IMR-90 (cell line): ENCODE data around the gene GTPBP6. TPM values are rescaled to one million over a fixed set of nuclear protein-coding genes. Genes with fewer than 3 reads are reported as not detected.

Source experiments
- ATAC-seq: fragments of 200-7000 bp; cut with Tn5 transposase; 2 replicates; pipeline ENCODE4 v1.9.1; 2020; ENCODE audit warnings: low read depth, mild to moderate bottlenecking, moderate library complexity
- BruUV-seq: library from RNA; stranded (reverse); fragments of 400-500 nt; replicated peaks from 2 replicates; lab custom pipeline; 2021; lab: Mats Ljungman, UMichigan
- CTCF ChIA-PET: fragments of 300-600 bp; formaldehyde crosslinking; extraction: SDS; loops from one replicate; lab custom pipeline; 2021; ENCODE audit warnings: antibody characterized with exemption; lab: Yijun Ruan, JAX
- POLR2A ChIA-PET: fragments of 300-600 bp; sonication (Branson Sonifier 250); formaldehyde crosslinking; loops from one replicate; lab custom pipeline; 2022; ENCODE audit warnings: antibody characterized with exemption; ENCODE audit not compliant: unreplicated experiment; lab: Charles Lee
- DNase-seq: peaks from one replicate; pipeline ENCODE4 v3.0.0; 2013
- H2AFZ ChIP-seq: replicated peaks from 2 replicates; pipeline ENCODE3; 2013; ENCODE audit warnings: low read length, mild to moderate bottlenecking; ENCODE audit not compliant: poor library complexity
- H2AK5ac ChIP-seq: 2 replicates; pipeline ENCODE4 v1.6.1; 2013; ENCODE audit warnings: low read depth, low read length, inconsistent platforms
- H2AK9ac ChIP-seq: replicated peaks from 2 replicates; pipeline ENCODE3; 2013; ENCODE audit warnings: mild to moderate bottlenecking, low read depth, low read length, moderate library complexity; ENCODE audit not compliant: poor library complexity
- H2BK120ac ChIP-seq: 2 replicates; pipeline ENCODE4 v1.6.1; 2013; ENCODE audit warnings: low read depth, low read length, inconsistent platforms
- H2BK15ac ChIP-seq: 3 replicates; pipeline ENCODE4 v1.6.1; 2013; ENCODE audit warnings: low read depth, low read length, inconsistent platforms
- H2BK20ac ChIP-seq: 2 replicates; pipeline ENCODE4 v1.6.1; 2013; ENCODE audit warnings: low read depth, mild to moderate bottlenecking, inconsistent platforms, low read length, moderate library complexity
- H2BK5ac ChIP-seq: 2 replicates; pipeline ENCODE4 v1.6.1; 2013; ENCODE audit warnings: mild to moderate bottlenecking, low read depth, low read length, inconsistent platforms; ENCODE audit not compliant: poor library complexity, severe bottlenecking
- H3K14ac ChIP-seq: replicated peaks from 2 replicates; pipeline ENCODE4 v1.6.1; 2013; ENCODE audit warnings: low read depth, low read length, inconsistent platforms
- H3K18ac ChIP-seq: 2 replicates; pipeline ENCODE4 v1.6.1; 2013; ENCODE audit warnings: low read depth, low read length, control low read depth
- H3K23ac ChIP-seq: 2 replicates; pipeline ENCODE4 v1.6.1; 2013; ENCODE audit warnings: low read depth, low read length, inconsistent platforms
- H3K27ac ChIP-seq: 2 replicates; pipeline ENCODE4 v1.5.1; 2013; ENCODE audit warnings: mild to moderate bottlenecking, control low read depth, low read length; ENCODE audit not compliant: insufficient read depth
- H3K27me3 ChIP-seq: 2 replicates; pipeline ENCODE4 v1.6.1; 2013; ENCODE audit warnings: low read length; ENCODE audit not compliant: control insufficient read depth, insufficient read depth
- H3K36me3 ChIP-seq: 2 replicates; pipeline ENCODE4 v1.6.1; 2013; ENCODE audit warnings: low read length, mixed read lengths; ENCODE audit not compliant: control insufficient read depth, insufficient read depth
- H3K4ac ChIP-seq: 2 replicates; pipeline ENCODE4 v1.6.1; 2013; ENCODE audit warnings: low read depth, low read length, inconsistent platforms
- H3K4me1 ChIP-seq: 2 replicates; pipeline ENCODE4 v1.6.1; 2013; ENCODE audit warnings: low read length, mixed read lengths; ENCODE audit not compliant: control insufficient read depth, insufficient read depth
- H3K4me2 ChIP-seq: 2 replicates; pipeline ENCODE4 v1.6.1; 2013; ENCODE audit warnings: low read depth, mild to moderate bottlenecking, control low read depth, low read length, moderate library complexity
- H3K4me3 ChIP-seq: 2 replicates; pipeline ENCODE4 v1.5.1; 2013; ENCODE audit warnings: low read depth, mild to moderate bottlenecking, control low read depth, low read length, moderate library complexity; ENCODE audit not compliant: insufficient read depth
- H3K56ac ChIP-seq: 2 replicates; pipeline ENCODE4 v1.6.1; 2013; ENCODE audit warnings: low read length, inconsistent platforms; ENCODE audit not compliant: insufficient read depth; ENCODE audit errors: extremely low read depth
- H3K79me1 ChIP-seq, 2 experiments: 2 replicates each; pipeline ENCODE4 v1.6.1; 2013; ENCODE audit warnings: low read length in 2 of 2, inconsistent platforms in 1 of 2, low read depth in 1 of 2
- H3K9ac ChIP-seq: 2 replicates; pipeline ENCODE4 v1.6.1; 2013; ENCODE audit warnings: low read depth, low read length, control low read depth
- H3K9me1 ChIP-seq: 2 replicates; pipeline ENCODE4 v1.6.1; 2013; ENCODE audit warnings: low read length, inconsistent platforms; ENCODE audit not compliant: insufficient read depth
- H3K9me3 ChIP-seq: 2 replicates; pipeline ENCODE4 v1.6.1; 2013; ENCODE audit warnings: low read length; ENCODE audit not compliant: control insufficient read depth, insufficient read depth
- H4K20me1 ChIP-seq: 2 replicates; pipeline ENCODE4 v1.6.1; 2013; ENCODE audit warnings: low read length, inconsistent platforms; ENCODE audit not compliant: insufficient read depth
- H4K5ac ChIP-seq: 2 replicates; pipeline ENCODE4 v1.6.1; 2013; ENCODE audit warnings: mild to moderate bottlenecking, low read depth, low read length, control low read depth
- H4K8ac ChIP-seq, 2 experiments: 2 replicates each; pipeline ENCODE4 v1.6.1; 2013; ENCODE audit warnings: low read depth in 2 of 2, low read length in 2 of 2, control low read depth in 1 of 2, inconsistent platforms in 1 of 2
- H4K91ac ChIP-seq: 2 replicates; pipeline ENCODE4 v1.6.1; 2013; ENCODE audit warnings: low read depth, low read length, inconsistent platforms; ENCODE audit not compliant: insufficient read depth
- CEBPB ChIP-seq: IDR thresholded peaks from 2 replicates; pipeline ENCODE4 v1.6.1; 2012; ENCODE audit warnings: low read depth, low read length, improper control_type of control experiment
- MAFK ChIP-seq: IDR thresholded peaks from 2 replicates; pipeline ENCODE4 v1.6.1; 2012; ENCODE audit warnings: low read depth, low read length, improper control_type of control experiment
- NFE2L2 ChIP-seq: fragments of 150-350 bp; IDR thresholded peaks from 2 replicates; pipeline ENCODE4 v1.6.1; 2016; ENCODE audit warnings: low read depth, mild to moderate bottlenecking, low read length
- POLR2A ChIP-seq: IDR thresholded peaks from 2 replicates; pipeline ENCODE4 v1.6.1; 2012; ENCODE audit warnings: mild to moderate bottlenecking, low read depth, low read length
- WGBS, 2 experiments: methylation state at CpG; one replicate each; pipeline versions ENCODE4 v1.1.5 to v1.1.7; 2013; ENCODE audit warnings: missing lambda C conversion rate in 2 of 2; ENCODE audit not compliant: insufficient read length in 1 of 2; ENCODE audit errors: extremely low coverage in 2 of 2; 5-methylcytosine and 5-hydroxymethylcytosine counted together
- dilution Hi-C: fragments of 300-500 bp; cut with HindIII; formaldehyde crosslinking; loops from one replicate; pipeline ENCODE4 v1.14.3; 2018; ENCODE audit warnings: low sequenced_read_pairs; ENCODE audit not compliant: unreplicated experiment
- in situ Hi-C: fragments of 300-500 bp; cut with MboI; formaldehyde crosslinking; loops from 3 replicates; pipeline ENCODE4 v1.14.3; 2019; ENCODE audit warnings: low sequenced_read_pairs, inconsistent platforms, mixed read lengths
- intact Hi-C: fragments of 100-400 bp; cut with micrococcal nuclease; formaldehyde crosslinking; loops from 2 replicates; pipeline ENCODE4 v1.10.0; 2022
- polyA plus RNA-seq, 3 experiments: library from polyadenylated mRNA; depleted of rRNA; stranded (reverse); fragments of >200 nt; gene quantifications; 2 replicates each; pipeline ENCODE4 v1.2.3, GENCODE V29; 2012; ENCODE audit warnings: low replicate concordance in 1 of 3
- total RNA-seq: library from RNA; depleted of rRNA; stranded (reverse); fragments of >200 nt; gene quantifications from 2 replicates; pipeline ENCODE4 v1.2.3, GENCODE V29; 2012
- TF ChIP-seq, protein P1 (sequence below): fragments of 150-350 bp; IDR thresholded peaks from 2 replicates; pipeline ENCODE4 v1.6.1; 2016; ENCODE audit warnings: low read depth, mild to moderate bottlenecking, low read length, moderate library complexity, borderline replicate concordance
- TF ChIP-seq, protein P2 (sequence below): conservative IDR thresholded peaks from 2 replicates; pipeline ENCODE4 v1.5.1; 2012; ENCODE audit warnings: mild to moderate bottlenecking, low read depth, low read length, improper control_type of control experiment
- TF ChIP-seq, protein P3 (sequence below): fragments of 150-350 bp; IDR thresholded peaks from 2 replicates; pipeline ENCODE4 v1.6.1; 2017; ENCODE audit warnings: mild to moderate bottlenecking, antibody characterized with exemption, low read length, low read depth

Gene GTPBP6
- total and polyA plus RNA-seq, 2 of the 4 experiments (the other 2 are of a cell fraction) = 24.0 to 31.6 TPM

DNA sequence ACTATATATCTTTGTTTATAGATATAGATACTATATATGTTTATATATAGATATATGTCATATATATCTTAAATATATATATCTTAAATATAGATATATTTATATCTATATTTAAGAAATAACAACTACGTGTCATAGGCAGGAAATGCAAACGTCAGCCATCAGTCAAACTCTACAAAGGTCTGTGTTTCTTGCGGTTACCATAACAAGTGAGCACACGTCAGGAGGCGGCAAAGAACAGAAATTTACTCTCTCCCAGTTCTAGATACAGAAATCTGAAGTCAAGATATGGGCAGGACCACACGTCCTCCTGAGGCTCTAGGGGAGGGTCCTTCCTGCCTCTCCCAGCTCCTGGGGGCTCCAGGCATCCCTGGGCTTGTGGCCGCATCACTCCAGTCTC lies 30.9 kb downstream of the GTPBP6 start:
- no peak overlapping the region for H2AK9ac ChIP-seq
- no peak overlapping the region for H3K4me2 ChIP-seq
- no peaks in the 10 kb centered on the region for H3K27me3 ChIP-seq
- H3K4me1 ChIP-seq = no peaks in the 10 kb centered on the region
- ChIA-PET POLR2A (no interaction called here), CTCF (no interaction called here)
- in situ Hi-C loops = no loop called here
- no peak overlapping the region for H2AK5ac ChIP-seq
- no peak overlapping the region for H3K18ac ChIP-seq
- no peak overlapping the region for H2BK15ac ChIP-seq
- H2BK20ac ChIP-seq = no peak overlapping the region
- no CpG with 5 or more reads among the region's 7 CpGs for WGBS, 2 experiments
- no peak overlapping the region for H2AFZ ChIP-seq
- no peak overlapping the region for H4K5ac ChIP-seq
- no peak overlapping the region for H2BK5ac ChIP-seq
- no peak overlapping the region for H3K9ac ChIP-seq
- no peak for TF ChIP-seq NFE2L2
- TF ChIP-seq, protein P1, sequence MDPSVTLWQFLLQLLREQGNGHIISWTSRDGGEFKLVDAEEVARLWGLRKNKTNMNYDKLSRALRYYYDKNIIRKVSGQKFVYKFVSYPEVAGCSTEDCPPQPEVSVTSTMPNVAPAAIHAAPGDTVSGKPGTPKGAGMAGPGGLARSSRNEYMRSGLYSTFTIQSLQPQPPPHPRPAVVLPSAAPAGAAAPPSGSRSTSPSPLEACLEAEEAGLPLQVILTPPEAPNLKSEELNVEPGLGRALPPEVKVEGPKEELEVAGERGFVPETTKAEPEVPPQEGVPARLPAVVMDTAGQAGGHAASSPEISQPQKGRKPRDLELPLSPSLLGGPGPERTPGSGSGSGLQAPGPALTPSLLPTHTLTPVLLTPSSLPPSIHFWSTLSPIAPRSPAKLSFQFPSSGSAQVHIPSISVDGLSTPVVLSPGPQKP = no peak
- TF ChIP-seq POLR2A = no peak
- no peak for TF ChIP-seq CEBPB
- TF ChIP-seq MAFK = no peak
- TF ChIP-seq, protein P2, sequence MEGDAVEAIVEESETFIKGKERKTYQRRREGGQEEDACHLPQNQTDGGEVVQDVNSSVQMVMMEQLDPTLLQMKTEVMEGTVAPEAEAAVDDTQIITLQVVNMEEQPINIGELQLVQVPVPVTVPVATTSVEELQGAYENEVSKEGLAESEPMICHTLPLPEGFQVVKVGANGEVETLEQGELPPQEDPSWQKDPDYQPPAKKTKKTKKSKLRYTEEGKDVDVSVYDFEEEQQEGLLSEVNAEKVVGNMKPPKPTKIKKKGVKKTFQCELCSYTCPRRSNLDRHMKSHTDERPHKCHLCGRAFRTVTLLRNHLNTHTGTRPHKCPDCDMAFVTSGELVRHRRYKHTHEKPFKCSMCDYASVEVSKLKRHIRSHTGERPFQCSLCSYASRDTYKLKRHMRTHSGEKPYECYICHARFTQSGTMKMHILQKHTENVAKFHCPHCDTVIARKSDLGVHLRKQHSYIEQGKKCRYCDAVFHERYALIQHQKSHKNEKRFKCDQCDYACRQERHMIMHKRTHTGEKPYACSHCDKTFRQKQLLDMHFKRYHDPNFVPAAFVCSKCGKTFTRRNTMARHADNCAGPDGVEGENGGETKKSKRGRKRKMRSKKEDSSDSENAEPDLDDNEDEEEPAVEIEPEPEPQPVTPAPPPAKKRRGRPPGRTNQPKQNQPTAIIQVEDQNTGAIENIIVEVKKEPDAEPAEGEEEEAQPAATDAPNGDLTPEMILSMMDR = no peak
- TF ChIP-seq, protein P3, sequence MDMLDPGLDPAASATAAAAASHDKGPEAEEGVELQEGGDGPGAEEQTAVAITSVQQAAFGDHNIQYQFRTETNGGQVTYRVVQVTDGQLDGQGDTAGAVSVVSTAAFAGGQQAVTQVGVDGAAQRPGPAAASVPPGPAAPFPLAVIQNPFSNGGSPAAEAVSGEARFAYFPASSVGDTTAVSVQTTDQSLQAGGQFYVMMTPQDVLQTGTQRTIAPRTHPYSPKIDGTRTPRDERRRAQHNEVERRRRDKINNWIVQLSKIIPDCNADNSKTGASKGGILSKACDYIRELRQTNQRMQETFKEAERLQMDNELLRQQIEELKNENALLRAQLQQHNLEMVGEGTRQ = no peak
- H4K8ac ChIP-seq = no peak overlapping the region
- no peak overlapping the region for H4K91ac ChIP-seq
- ATAC-seq = no peak
- H3K27ac ChIP-seq = no peak overlapping the region
- peaks cover 8 to 31% of the 10 kb centered on the region in 2 experiments for H3K79me1 ChIP-seq
- H3K14ac ChIP-seq = no peak overlapping the region
- H3K4me3 ChIP-seq = no peak overlapping the region
- no peak for DNase-seq
- intact Hi-C loops = no loop called here
- H3K4ac ChIP-seq = no peak overlapping the region
- no peaks in the 10 kb centered on the region for H4K20me1 ChIP-seq
- peaks cover 50% of the 10 kb centered on the region for H3K36me3 ChIP-seq
- no peak overlapping the region for H3K56ac ChIP-seq
- dilution Hi-C loops = no loop called here
- no TSS peak for BruUV-seq
- H3K9me3 ChIP-seq = no peaks in the 10 kb centered on the region
- H3K23ac ChIP-seq = no peak overlapping the region
- H3K9me1 ChIP-seq = peaks cover 8% of the 10 kb centered on the region
- no peak overlapping the region for H2BK120ac ChIP-seq
